Endothelial cell of umbilical vein (primary cell): ENCODE results near the gene CAMK2D. TPM values are rescaled to one million over a fixed set of nuclear protein-coding genes. Genes with fewer than 3 reads are reported as not detected.

ENCODE experiments used
- BruUV-seq: library from RNA; stranded (reverse); fragments of 400-500 nt; replicated peaks from 2 replicates; lab custom pipeline; 2021; lab: Mats Ljungman, UMichigan
- CTCF ChIA-PET: fragments of 300-600, 350-600 bp; sonication (Branson Sonifier 250); formaldehyde crosslinking; loops from one replicate; lab custom pipeline; 2021; ENCODE audit warnings: antibody characterized with exemption, inconsistent platforms; lab: Charles Lee
- POLR2A ChIA-PET: fragments of 300-600, 350-600 bp; sonication (Branson Sonifier 250); formaldehyde crosslinking; loops from one replicate; lab custom pipeline; 2021; ENCODE audit warnings: antibody characterized with exemption, inconsistent platforms; lab: Charles Lee
- DNase-seq: peaks from one replicate; pipeline ENCODE4 v3.0.0-alpha.2; 2011; ENCODE audit warnings: low read depth, low spot score
- FAIRE-seq: peaks from 2 replicates; lab custom pipeline; 2011; peaks lifted over from hg19 to GRCh38; lab: Jason Lieb, UNC
- H2AFZ ChIP-seq: 2 replicates; pipeline ENCODE4 v1.6.0; 2012; ENCODE audit warnings: low read depth, low read length, control low read depth, inconsistent platforms
- H3K27ac ChIP-seq: 2 replicates; pipeline ENCODE4 v1.5.1; 2011; ENCODE audit warnings: low read depth, mild to moderate bottlenecking, control low read depth, low read length, moderate library complexity; ENCODE audit not compliant: insufficient read depth
- H3K27me3 ChIP-seq, 2 experiments: 2 replicates each; pipeline versions ENCODE4 v1.6.0 to v1.6.1; 2011; ENCODE audit warnings: low read length in 2 of 2, mixed read lengths in 1 of 2; ENCODE audit not compliant: control insufficient read depth in 2 of 2, insufficient read depth in 2 of 2
- H3K36me3 ChIP-seq, 2 experiments: 2 replicates in 1 of 2; 3 replicates in 1 of 2; pipeline ENCODE4 v1.5.1; 2011; ENCODE audit warnings: low read length in 2 of 2, mild to moderate bottlenecking in 1 of 2, moderate library complexity in 1 of 2; ENCODE audit not compliant: control insufficient read depth in 2 of 2, insufficient read depth in 2 of 2; ENCODE audit errors: extremely low read depth in 1 of 2
- H3K4me1 ChIP-seq: 3 replicates; pipeline ENCODE4 v1.5.1; 2011; ENCODE audit warnings: mild to moderate bottlenecking, low read length; ENCODE audit not compliant: control insufficient read depth, insufficient read depth; ENCODE audit errors: extremely low read depth
- H3K4me2 ChIP-seq: 2 replicates; pipeline ENCODE4 v1.6.1; 2011; ENCODE audit warnings: low read length, control low read depth, mixed read lengths; ENCODE audit not compliant: insufficient read depth
- H3K4me3 ChIP-seq, 3 experiments: fragments of 200-600 bp in 1 of 3; sonication (generic), shearing (Covaris generic) in 1 of 3; replicated peaks in 1 of 3; 2 replicates each; pipeline ENCODE4 v1.5.1; 2011 to 2016; ENCODE audit warnings: control low read depth in 3 of 3, low read length in 3 of 3, mild to moderate bottlenecking in 2 of 3, inconsistent platforms in 1 of 3, low read depth in 1 of 3, moderate library complexity in 1 of 3; ENCODE audit not compliant: insufficient read depth in 1 of 3
- H3K79me2 ChIP-seq: 2 replicates; pipeline ENCODE4 v1.6.0; 2012; ENCODE audit warnings: low read length, inconsistent platforms; ENCODE audit not compliant: control insufficient read depth, insufficient read depth
- H3K9ac ChIP-seq: replicated peaks from 2 replicates; pipeline ENCODE3; 2011; ENCODE audit warnings: low read length, control low read depth; ENCODE audit not compliant: insufficient read depth; ENCODE audit errors: extremely low read depth
- H3K9me1 ChIP-seq: replicated peaks from 3 replicates; pipeline ENCODE4 v1.6.0; 2011; ENCODE audit warnings: mild to moderate bottlenecking, low read length; ENCODE audit not compliant: control insufficient read depth, insufficient read depth; ENCODE audit errors: extremely low read depth
- H3K9me3 ChIP-seq: replicated peaks from 2 replicates; pipeline ENCODE4 v1.5.1; 2012; ENCODE audit warnings: low read length, inconsistent platforms; ENCODE audit not compliant: control insufficient read depth, insufficient read depth
- H4K20me1 ChIP-seq: replicated peaks from 2 replicates; pipeline ENCODE3; 2011; ENCODE audit warnings: mild to moderate bottlenecking, low read length; ENCODE audit not compliant: control insufficient read depth, insufficient read depth; ENCODE audit errors: extremely low read depth
- CTCF ChIP-seq, 2 donors: IDR thresholded peaks; 1 replicate in 1 of 2; 2 replicates in 1 of 2; pipeline ENCODE4 v1.5.1; 2011; ENCODE audit warnings: low read length in 2 of 2, mild to moderate bottlenecking in 2 of 2, moderate library complexity in 2 of 2, control low read depth in 1 of 2, inconsistent platforms in 1 of 2, low read depth in 1 of 2; ENCODE audit not compliant: insufficient read depth in 1 of 2; ENCODE audit errors: extremely low read depth in 1 of 2
- EZH2 ChIP-seq: IDR thresholded peaks from 2 replicates; pipeline ENCODE4 v1.6.1; 2012; ENCODE audit warnings: borderline replicate concordance, low read depth, mild to moderate bottlenecking, moderate library complexity, low read length, inconsistent platforms; ENCODE audit not compliant: severe bottlenecking
- FOS ChIP-seq: IDR thresholded peaks from 2 replicates; pipeline ENCODE4 v1.6.1; 2011; ENCODE audit warnings: mild to moderate bottlenecking, low read length, moderate library complexity, borderline replicate concordance; ENCODE audit not compliant: insufficient read depth
- GATA2 ChIP-seq: IDR thresholded peaks from 2 replicates; pipeline ENCODE4 v1.7.0; 2011; ENCODE audit warnings: low read depth, mild to moderate bottlenecking, moderate library complexity, mixed read lengths, low read length; ENCODE audit not compliant: insufficient read length, insufficient read depth
- JUN ChIP-seq: IDR thresholded peaks from 2 replicates; pipeline ENCODE4 v1.6.1; 2011; ENCODE audit warnings: borderline replicate concordance, low read depth; ENCODE audit not compliant: insufficient read length, insufficient read depth
- MAX ChIP-seq: IDR thresholded peaks from 2 replicates; pipeline ENCODE4 v1.6.1; 2011; ENCODE audit not compliant: insufficient read depth, insufficient read length
- MYC ChIP-seq: IDR thresholded peaks from one replicate; pipeline ENCODE4 v1.6.1; 2011; ENCODE audit warnings: mild to moderate bottlenecking, low read depth, low read length
- POLR2A ChIP-seq: IDR thresholded peaks from 2 replicates; pipeline ENCODE4 v1.6.1; 2012; ENCODE audit warnings: low read depth, mild to moderate bottlenecking, control low read depth, low read length
- POLR2AphosphoS5 ChIP-seq: IDR thresholded peaks from 2 replicates; pipeline ENCODE4 v1.6.1; 2012; ENCODE audit warnings: low read depth, mild to moderate bottlenecking, control low read depth, low read length, moderate library complexity; ENCODE audit not compliant: insufficient read depth
- dilution Hi-C: fragments of 300-500 bp; cut with MboI; formaldehyde crosslinking; loops from one replicate; pipeline ENCODE4 v1.15.0; 2019; ENCODE audit warnings: low sequenced_read_pairs; ENCODE audit not compliant: extremely low pct_ligation_motif_present
- intact Hi-C: fragments of 100-400 bp; cut with micrococcal nuclease; formaldehyde crosslinking; loops from one replicate; pipeline ENCODE4 v1.10.0; 2022
- polyA plus RNA-seq, 4 experiments: library from polyadenylated mRNA; depleted of rRNA in 3 of 4; stranded (reverse) in 3 of 4; unstranded in 1 of 4; fragments of >200 nt; gene quantifications; 2 replicates each; pipeline versions ENCODE4 v1.2.1 to v1.2.3, GENCODE V29; 2011 to 2012; ENCODE audit warnings: missing spikeins in 1 of 4
- total RNA-seq: library from RNA; stranded (reverse); gene quantifications from 2 replicates; pipeline ENCODE4 v1.2.3, GENCODE V29; 2021

The CAMK2D gene
- total and polyA plus RNA-seq, 2 donors (not counting 3 experiments of a cell fraction or from before 2014, with no cell fraction given), result 10.4 to 30.7 TPM

GRCh38 chr4:113768952-113769351 is 7.4 kb upstream of the CAMK2D start:
- intact Hi-C loops, result no loop called here

More at GRCh38 chr4:113768952-113769351, 7.4 kb upstream of the CAMK2D start:
- Histone ChIP-seq H3K9ac (no peak overlapping the region), H2AFZ (no peak overlapping the region), H3K9me3 (no peaks in the 10 kb centered on the region), H3K27ac (no peak overlapping the region), H3K4me1 (no peaks in the 10 kb centered on the region), H3K9me1 (no peaks in the 10 kb centered on the region), H4K20me1 (no peaks in the 10 kb centered on the region), H3K4me2 (no peak overlapping the region), H3K79me2 (no peaks in the 10 kb centered on the region), H3K36me3 (no peaks in the 10 kb centered on the region), H3K4me3 (no peak overlapping the region), H3K27me3 (no peaks in the 10 kb centered on the region)
- ChIA-PET CTCF (interaction anchor here (1.5 kb wide), 1 partner anchor 18 kb away, joined by 3 read pairs; no protein-coding TSS in a partner anchor), POLR2A (no interaction called here)
- no peak for FAIRE-seq
- no peak for TF ChIP-seq FOS
- no peak for TF ChIP-seq EZH2
- no peak for TF ChIP-seq POLR2AphosphoS5
- TF ChIP-seq MAX, result no peak
- TF ChIP-seq JUN, result no peak
- TF ChIP-seq MYC, result no peak
- no peak for TF ChIP-seq POLR2A
- no peak for TF ChIP-seq CTCF (IDR thresholded peaks at IDR 0.05; ENCODE audit: extremely low read depth in 1 of 2, insufficient read depth in 1 of 2, low read depth in 1 of 2, low read length in 2 of 2)
- TF ChIP-seq GATA2, result no peak
- DNase-seq, result no peak
- dilution Hi-C loops, result no loop called here
- BruUV-seq, result no TSS peak
